Measurements from ENCODE around the gene MCF2L2.

GRCh38 chr3:183210862-183211341, 217.5 kb downstream of the MCF2L2 start:
- TF ChIP-seq, protein P1, sequence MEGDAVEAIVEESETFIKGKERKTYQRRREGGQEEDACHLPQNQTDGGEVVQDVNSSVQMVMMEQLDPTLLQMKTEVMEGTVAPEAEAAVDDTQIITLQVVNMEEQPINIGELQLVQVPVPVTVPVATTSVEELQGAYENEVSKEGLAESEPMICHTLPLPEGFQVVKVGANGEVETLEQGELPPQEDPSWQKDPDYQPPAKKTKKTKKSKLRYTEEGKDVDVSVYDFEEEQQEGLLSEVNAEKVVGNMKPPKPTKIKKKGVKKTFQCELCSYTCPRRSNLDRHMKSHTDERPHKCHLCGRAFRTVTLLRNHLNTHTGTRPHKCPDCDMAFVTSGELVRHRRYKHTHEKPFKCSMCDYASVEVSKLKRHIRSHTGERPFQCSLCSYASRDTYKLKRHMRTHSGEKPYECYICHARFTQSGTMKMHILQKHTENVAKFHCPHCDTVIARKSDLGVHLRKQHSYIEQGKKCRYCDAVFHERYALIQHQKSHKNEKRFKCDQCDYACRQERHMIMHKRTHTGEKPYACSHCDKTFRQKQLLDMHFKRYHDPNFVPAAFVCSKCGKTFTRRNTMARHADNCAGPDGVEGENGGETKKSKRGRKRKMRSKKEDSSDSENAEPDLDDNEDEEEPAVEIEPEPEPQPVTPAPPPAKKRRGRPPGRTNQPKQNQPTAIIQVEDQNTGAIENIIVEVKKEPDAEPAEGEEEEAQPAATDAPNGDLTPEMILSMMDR (IDR thresholded peaks at IDR 0.05): no peak
- TF ChIP-seq POLR2A (IDR thresholded peaks at IDR 0.05): no peak
